Fibroblast of lung (primary cell): ENCODE results near the gene UBQLN3. TPM values are rescaled to one million over a fixed set of nuclear protein-coding genes. Genes with fewer than 3 reads are reported as not detected.

ENCODE experiments used
- DNase-seq, 2 donors: peaks; one replicate each; pipeline versions ENCODE4 v3.0.0 to v3.0.0-alpha.2; 2010; ENCODE audit warnings: low read depth in 2 of 2
- H2AFZ ChIP-seq: 2 replicates; pipeline ENCODE4 v1.5.1; 2012; ENCODE audit warnings: low read length, control low read depth, inconsistent platforms
- H3K27ac ChIP-seq: 2 replicates; pipeline ENCODE4 v1.5.1; 2011; ENCODE audit warnings: low read length, control low read depth; ENCODE audit not compliant: insufficient read depth
- H3K27me3 ChIP-seq: 2 replicates; pipeline ENCODE4 v1.5.1; 2011; ENCODE audit warnings: mild to moderate bottlenecking, low read length; ENCODE audit not compliant: control insufficient read depth, insufficient read depth
- H3K36me3 ChIP-seq: 2 replicates; pipeline ENCODE4 v1.5.1; 2011; ENCODE audit warnings: low read length; ENCODE audit not compliant: control insufficient read depth, insufficient read depth
- H3K4me1 ChIP-seq: 2 replicates; pipeline ENCODE4 v1.5.1; 2011; ENCODE audit warnings: low read length; ENCODE audit not compliant: control insufficient read depth, insufficient read depth; ENCODE audit errors: extremely low read depth
- H3K4me2 ChIP-seq: 2 replicates; pipeline ENCODE4 v1.5.1; 2011; ENCODE audit warnings: low read length, control low read depth; ENCODE audit not compliant: insufficient read depth; ENCODE audit errors: extremely low read depth
- H3K4me3 ChIP-seq, 4 experiments: fragments of 200-600 bp in 1 of 4; sonication (generic) in 1 of 4; replicated peaks in 1 of 4; 2 replicates each; pipeline ENCODE4 v1.5.1; 2011 to 2016; ENCODE audit warnings: low read length in 4 of 4, low read depth in 3 of 4, mild to moderate bottlenecking in 3 of 4, control low read depth in 2 of 4, inconsistent platforms in 1 of 4, mixed read lengths in 1 of 4; ENCODE audit not compliant: insufficient read depth in 1 of 4; ENCODE audit errors: control extremely low read depth in 1 of 4
- H3K79me2 ChIP-seq: 2 replicates; pipeline ENCODE4 v1.5.1; 2012; ENCODE audit warnings: mild to moderate bottlenecking, low read length, inconsistent platforms; ENCODE audit not compliant: control insufficient read depth, insufficient read depth
- H3K9ac ChIP-seq: 2 replicates; pipeline ENCODE4 v1.5.1; 2011; ENCODE audit warnings: mild to moderate bottlenecking, low read length, control low read depth; ENCODE audit not compliant: insufficient read depth
- H3K9me3 ChIP-seq: 2 replicates; pipeline ENCODE4 v1.5.1; 2012; ENCODE audit warnings: low read depth, low read length; ENCODE audit not compliant: control insufficient read depth, insufficient read depth
- H4K20me1 ChIP-seq: 2 replicates; pipeline ENCODE4 v1.5.1; 2011; ENCODE audit warnings: low read length; ENCODE audit not compliant: control insufficient read depth, insufficient read depth; ENCODE audit errors: extremely low read depth
- EZH2 ChIP-seq: IDR thresholded peaks from 2 replicates; pipeline ENCODE4 v1.5.1; 2012; ENCODE audit warnings: low read length, control low read depth, mild to moderate bottlenecking; ENCODE audit errors: missing control alignments
- polyA plus RNA-seq, 2 donors: library from polyadenylated mRNA; depleted of rRNA in 1 of 2; stranded (reverse) in 1 of 2; unstranded in 1 of 2; fragments of >200 nt; gene quantifications; 2 replicates each; pipeline ENCODE4 v1.2.1, GENCODE V29; 2011 to 2012; ENCODE audit warnings: missing spikeins in 1 of 2
- total RNA-seq: library from RNA; depleted of rRNA; stranded (reverse); fragments of >200 nt; gene quantifications from 2 replicates; pipeline ENCODE4 v1.2.1, GENCODE V29; 2014
- TF ChIP-seq, protein P1 (sequence below), 2 donors: IDR thresholded peaks in 1 of 2; conservative IDR thresholded peaks in 1 of 2; 1 replicate in 1 of 2; 2 replicates in 1 of 2; pipeline ENCODE4 v1.5.1; 2011 to 2012; ENCODE audit warnings: low read length in 2 of 2, control low read depth in 1 of 2, inconsistent platforms in 1 of 2, low read depth in 1 of 2, mild to moderate bottlenecking in 1 of 2

UBQLN3 gene
- total and polyA plus RNA-seq, 2 donors (not counting 1 experiment from before 2014, with no cell fraction given) = 0.17 TPM; not detected in 1

DNA sequence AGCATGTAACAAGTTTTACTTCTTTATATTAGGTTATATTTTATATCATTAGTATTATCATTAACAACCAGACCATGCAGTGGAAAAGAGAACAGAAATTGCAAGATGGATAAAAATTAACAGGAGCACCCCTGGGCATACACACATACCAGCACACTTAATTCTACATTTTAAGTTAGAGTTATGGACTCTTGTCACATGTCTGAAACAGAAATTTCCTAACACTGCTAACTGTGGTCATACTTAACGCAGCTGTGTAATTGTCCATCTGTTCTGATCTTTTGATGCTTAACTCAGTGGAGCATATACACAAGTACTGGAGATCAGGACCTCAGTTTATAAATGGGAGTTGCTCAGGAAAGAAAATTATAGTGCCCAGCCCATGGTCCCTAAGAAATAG is 38.2 kb upstream of the UBQLN3 start:
- Histone ChIP-seq H3K36me3 (no peaks in the 10 kb centered on the region), H3K4me3 (no peak overlapping the region), H3K27me3 (no peaks in the 10 kb centered on the region), H3K27ac (no peak overlapping the region), H3K79me2 (no peaks in the 10 kb centered on the region), H3K9me3 (no peaks in the 10 kb centered on the region), H3K4me1 (no peaks in the 10 kb centered on the region), H2AFZ (no peak overlapping the region), H3K9ac (no peak overlapping the region), H4K20me1 (no peaks in the 10 kb centered on the region), H3K4me2 (no peak overlapping the region)
- no peak for DNase-seq
- no peak for TF ChIP-seq EZH2
- TF ChIP-seq, protein P1, sequence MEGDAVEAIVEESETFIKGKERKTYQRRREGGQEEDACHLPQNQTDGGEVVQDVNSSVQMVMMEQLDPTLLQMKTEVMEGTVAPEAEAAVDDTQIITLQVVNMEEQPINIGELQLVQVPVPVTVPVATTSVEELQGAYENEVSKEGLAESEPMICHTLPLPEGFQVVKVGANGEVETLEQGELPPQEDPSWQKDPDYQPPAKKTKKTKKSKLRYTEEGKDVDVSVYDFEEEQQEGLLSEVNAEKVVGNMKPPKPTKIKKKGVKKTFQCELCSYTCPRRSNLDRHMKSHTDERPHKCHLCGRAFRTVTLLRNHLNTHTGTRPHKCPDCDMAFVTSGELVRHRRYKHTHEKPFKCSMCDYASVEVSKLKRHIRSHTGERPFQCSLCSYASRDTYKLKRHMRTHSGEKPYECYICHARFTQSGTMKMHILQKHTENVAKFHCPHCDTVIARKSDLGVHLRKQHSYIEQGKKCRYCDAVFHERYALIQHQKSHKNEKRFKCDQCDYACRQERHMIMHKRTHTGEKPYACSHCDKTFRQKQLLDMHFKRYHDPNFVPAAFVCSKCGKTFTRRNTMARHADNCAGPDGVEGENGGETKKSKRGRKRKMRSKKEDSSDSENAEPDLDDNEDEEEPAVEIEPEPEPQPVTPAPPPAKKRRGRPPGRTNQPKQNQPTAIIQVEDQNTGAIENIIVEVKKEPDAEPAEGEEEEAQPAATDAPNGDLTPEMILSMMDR (conservative IDR thresholded peaks at IDR 0.05 in 1 of 2, IDR thresholded peaks at IDR 0.05 in 1 of 2; ENCODE audit: low read depth in 1 of 2, low read length in 2 of 2) = no peak

DNA sequence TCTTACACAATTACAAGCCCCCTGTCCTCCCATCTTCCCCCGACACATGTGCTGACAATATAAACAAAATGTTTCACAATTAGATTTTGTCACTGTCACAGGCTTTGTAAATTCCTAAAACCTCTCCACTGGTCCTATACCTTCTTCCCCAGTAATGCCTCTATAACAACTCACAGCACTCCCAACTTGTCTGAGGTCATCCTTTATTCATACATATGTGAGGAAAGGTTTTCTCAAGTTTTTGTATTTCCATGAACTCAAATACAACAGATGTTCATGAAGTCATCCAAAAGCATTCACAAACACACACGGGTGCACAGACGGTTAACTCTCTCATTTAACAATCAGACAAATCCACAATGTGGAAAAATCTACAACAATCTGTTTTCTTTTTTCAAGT is 36.7 kb upstream of the UBQLN3 start:
- H4K20me1 ChIP-seq = no peaks in the 10 kb centered on the region
- no peaks in the 10 kb centered on the region for H3K36me3 ChIP-seq
- H3K79me2 ChIP-seq = no peaks in the 10 kb centered on the region
- peak in 1 of 2 donors; percentile 27 for DNase-seq
- no peak overlapping the region for H3K27ac ChIP-seq
- H3K4me3 ChIP-seq = no peak overlapping the region
- no peaks in the 10 kb centered on the region for H3K4me1 ChIP-seq
- no peak overlapping the region for H2AFZ ChIP-seq
- H3K4me2 ChIP-seq = no peak overlapping the region
- H3K9me3 ChIP-seq = no peaks in the 10 kb centered on the region
- TF ChIP-seq EZH2 = no peak
- TF ChIP-seq, protein P1 (conservative IDR thresholded peaks at IDR 0.05 in 1 of 2, IDR thresholded peaks at IDR 0.05 in 1 of 2; ENCODE audit: low read depth in 1 of 2, low read length in 2 of 2) = no peak
- no peaks in the 10 kb centered on the region for H3K27me3 ChIP-seq
- no peak overlapping the region for H3K9ac ChIP-seq

DNA sequence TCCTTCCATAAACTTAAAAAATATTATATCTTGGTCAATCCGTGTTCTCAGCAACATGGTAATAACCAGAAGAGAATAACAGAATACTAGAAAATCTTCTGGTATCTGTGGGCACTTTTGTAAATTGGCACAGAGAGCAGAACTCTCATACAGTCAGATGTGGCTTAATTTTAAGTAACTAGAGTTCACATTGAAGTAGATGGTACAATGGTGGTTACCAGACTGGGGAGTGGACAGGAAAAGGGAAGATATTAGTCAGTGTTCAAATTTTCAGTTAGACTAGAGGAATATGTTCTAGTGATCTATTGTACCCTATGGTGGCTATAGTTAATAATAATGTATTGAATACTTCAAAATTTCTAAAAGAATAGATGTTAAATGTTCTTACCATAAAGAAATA is 31.7 kb upstream of the UBQLN3 start:
- no peak for DNase-seq
- H3K9ac ChIP-seq = no peak overlapping the region
- no peaks in the 10 kb centered on the region for H3K79me2 ChIP-seq
- H4K20me1 ChIP-seq = no peaks in the 10 kb centered on the region
- no peak overlapping the region for H3K4me2 ChIP-seq
- no peak for TF ChIP-seq EZH2
- TF ChIP-seq, protein P1 (conservative IDR thresholded peaks at IDR 0.05 in 1 of 2, IDR thresholded peaks at IDR 0.05 in 1 of 2; ENCODE audit: low read depth in 1 of 2, low read length in 2 of 2) = no peak
- no peaks in the 10 kb centered on the region for H3K4me1 ChIP-seq
- H3K27me3 ChIP-seq = no peaks in the 10 kb centered on the region
- no peak overlapping the region for H3K27ac ChIP-seq
- H3K4me3 ChIP-seq = no peak overlapping the region
- H3K9me3 ChIP-seq = no peaks in the 10 kb centered on the region
- H2AFZ ChIP-seq = no peak overlapping the region
- H3K36me3 ChIP-seq = no peaks in the 10 kb centered on the region
